Neuronal stem cell (in vitro differentiated cells): ENCODE data around the gene ANK2.

ENCODE experiments used
- DNase-seq: peaks from one replicate; pipeline ENCODE4 v3.0.0-alpha.2; 2013; ENCODE audit warnings: low spot score
- H2AFZ ChIP-seq: one replicate; pipeline ENCODE4 v1.6.1; 2013; ENCODE audit warnings: mild to moderate bottlenecking, low read length, inconsistent platforms
- H2AK5ac ChIP-seq: 2 replicates; pipeline ENCODE4 v1.6.1; 2013; ENCODE audit warnings: low read depth, mild to moderate bottlenecking, inconsistent platforms, low read length, moderate library complexity, mixed read lengths
- H2BK120ac ChIP-seq: 2 replicates; pipeline ENCODE4 v1.6.1; 2013; ENCODE audit warnings: low read depth, mild to moderate bottlenecking, inconsistent platforms, low read length, moderate library complexity, mixed read lengths
- H2BK12ac ChIP-seq: one replicate; pipeline ENCODE4 v1.6.1; 2013; ENCODE audit warnings: low read length, inconsistent platforms
- H2BK15ac ChIP-seq: 2 replicates; pipeline ENCODE4 v1.6.1; 2013; ENCODE audit warnings: mild to moderate bottlenecking, low read length, inconsistent platforms, mixed read lengths
- H2BK5ac ChIP-seq: one replicate; pipeline ENCODE4 v1.6.1; 2013; ENCODE audit warnings: inconsistent platforms, mild to moderate bottlenecking, low read length, moderate library complexity
- H3K14ac ChIP-seq: one replicate; pipeline ENCODE4 v1.6.1; 2013; ENCODE audit warnings: low read length, inconsistent platforms
- H3K18ac ChIP-seq: 2 replicates; pipeline ENCODE4 v1.6.1; 2013; ENCODE audit warnings: low read length, inconsistent platforms
- H3K23ac ChIP-seq: 2 replicates; pipeline ENCODE4 v1.6.1; 2013; ENCODE audit warnings: low read depth, mild to moderate bottlenecking, mixed read lengths, low read length, inconsistent platforms; ENCODE audit not compliant: poor library complexity
- H3K27ac ChIP-seq: replicated peaks from 3 replicates; pipeline ENCODE4 v1.5.1; 2013; ENCODE audit warnings: low read length, inconsistent platforms
- H3K27me3 ChIP-seq, 3 experiments: 2 replicates each; pipeline ENCODE4 v1.6.1; 2013; ENCODE audit warnings: low read length in 3 of 3, mild to moderate bottlenecking in 2 of 3, inconsistent platforms in 1 of 3, low read depth in 1 of 3, mixed read lengths in 1 of 3, moderate library complexity in 1 of 3; ENCODE audit not compliant: control insufficient read depth in 3 of 3, insufficient read depth in 3 of 3
- H3K36me3 ChIP-seq, 2 donors: replicated peaks in 1 of 2; 2 replicates each; pipeline ENCODE4 v1.6.1; 2013; ENCODE audit warnings: low read length in 2 of 2; ENCODE audit not compliant: control insufficient read depth in 2 of 2, insufficient read depth in 2 of 2
- H3K4ac ChIP-seq: 2 replicates; pipeline ENCODE4 v1.6.1; 2013; ENCODE audit warnings: inconsistent platforms, mild to moderate bottlenecking, low read length, moderate library complexity
- H3K4me1 ChIP-seq, 2 donors: 1 replicate in 1 of 2; 2 replicates in 1 of 2; pipeline ENCODE4 v1.6.1; 2013; ENCODE audit warnings: low read length in 2 of 2, low read depth in 1 of 2; ENCODE audit not compliant: control insufficient read depth in 2 of 2, insufficient read depth in 1 of 2
- H3K4me2 ChIP-seq: one replicate; pipeline ENCODE4 v1.6.1; 2013; ENCODE audit warnings: mild to moderate bottlenecking, low read length, inconsistent platforms; ENCODE audit not compliant: insufficient read depth, poor library complexity, severe bottlenecking
- H3K4me3 ChIP-seq, 2 donors: 2 replicates each; pipeline ENCODE4 v1.5.1; 2013; ENCODE audit warnings: low read length in 2 of 2, mild to moderate bottlenecking in 2 of 2, inconsistent platforms in 1 of 2, moderate library complexity in 1 of 2
- H3K79me1 ChIP-seq: one replicate; pipeline ENCODE4 v1.6.1; 2013; ENCODE audit warnings: low read depth, mild to moderate bottlenecking, inconsistent platforms, low read length, moderate library complexity
- H3K9ac ChIP-seq: one replicate; pipeline ENCODE4 v1.6.1; 2013; ENCODE audit warnings: mild to moderate bottlenecking, low read depth, low read length, inconsistent platforms; ENCODE audit not compliant: poor library complexity
- H3K9me3 ChIP-seq, 2 donors: replicated peaks in 1 of 2; 2 replicates each; pipeline versions ENCODE3 to v1.6.1; 2013; ENCODE audit warnings: low read length in 2 of 2, mild to moderate bottlenecking in 2 of 2, inconsistent platforms in 1 of 2, low read depth in 1 of 2, mixed read lengths in 1 of 2, moderate library complexity in 1 of 2; ENCODE audit not compliant: control insufficient read depth in 2 of 2, insufficient read depth in 1 of 2
- H4K8ac ChIP-seq: one replicate; pipeline ENCODE4 v1.6.1; 2013; ENCODE audit warnings: low read depth, mild to moderate bottlenecking, inconsistent platforms, low read length, moderate library complexity
- H4K91ac ChIP-seq: one replicate; pipeline ENCODE4 v1.6.1; 2013; ENCODE audit warnings: low read length, low read depth, mild to moderate bottlenecking, inconsistent platforms; ENCODE audit not compliant: poor library complexity
- WGBS, 2 donors: extraction: QIAGEN DNeasy Blood & Tissue Kit; methylation state at CpG; one replicate each; pipeline ENCODE4 v1.1.7; 2013; ENCODE audit warnings: missing lambda C conversion rate in 2 of 2, mixed read lengths in 1 of 2; ENCODE audit not compliant: insufficient read length in 2 of 2, insufficient replicate concordance in 1 of 2; ENCODE audit errors: extremely low coverage in 2 of 2; 5-methylcytosine and 5-hydroxymethylcytosine counted together

The ANK2 gene

DNA sequence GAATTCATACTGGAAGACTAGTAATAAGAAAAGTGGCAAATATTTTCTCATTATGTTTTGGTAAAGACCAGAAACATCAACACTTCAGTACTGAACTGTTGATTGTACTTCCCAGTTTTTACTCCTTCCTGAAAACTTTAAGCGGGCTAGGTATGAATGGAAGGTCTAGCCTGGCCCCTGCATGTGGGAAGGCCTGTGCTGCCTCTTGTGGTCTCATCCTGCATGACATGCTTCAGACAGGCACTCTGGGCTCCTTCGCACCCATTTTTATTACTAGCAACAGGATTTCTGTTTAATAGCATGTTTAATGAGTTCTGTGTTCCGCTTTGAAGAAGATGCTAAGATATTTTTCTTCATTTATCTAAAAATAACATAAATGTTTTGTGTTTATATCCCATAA, 279.1 kb downstream of the ANK2 start:
- Histone ChIP-seq H3K18ac (no peak overlapping the region), H3K4me3 (no peak overlapping the region), H3K23ac (no peak overlapping the region), H3K4me2 (no peak overlapping the region), H3K9me3 (no peaks in the 10 kb centered on the region), H2BK5ac (no peak overlapping the region), H3K4me1 (peaks cover 2 to 3% of the 10 kb centered on the region in 2 donors), H2BK12ac (no peak overlapping the region), H2AFZ (no peak overlapping the region), H3K27me3 (no peaks in the 10 kb centered on the region), H2BK120ac (no peak overlapping the region), H2BK15ac (no peak overlapping the region), H3K27ac (no peak overlapping the region), H4K91ac (no peak overlapping the region), H3K4ac (no peak overlapping the region), H3K9ac (no peak overlapping the region), H3K14ac (no peak overlapping the region), H3K36me3 (peaks cover 0 to 1% of the 10 kb centered on the region in 2 donors), H4K8ac (no peak overlapping the region), H3K79me1 (no peaks in the 10 kb centered on the region), H2AK5ac (no peak overlapping the region)
- no CpG with 5 or more reads among the region's 3 CpGs for WGBS, 2 donors
- no peak for DNase-seq

- no peak overlapping the region for H3K4me2 ChIP-seq
- no peak overlapping the region for H2BK15ac ChIP-seq
- no peaks in the 10 kb centered on the region for H3K27me3 ChIP-seq
- H3K27ac ChIP-seq: no peak overlapping the region
- no peak overlapping the region for H2BK12ac ChIP-seq
- H3K14ac ChIP-seq: no peak overlapping the region
- no peak overlapping the region for H3K4ac ChIP-seq
- H3K4me3 ChIP-seq: no peak overlapping the region
- H4K8ac ChIP-seq: peak overlapping the region; percentile 75
- H3K9ac ChIP-seq: no peak overlapping the region
- no peak for DNase-seq
- no peak overlapping the region for H3K18ac ChIP-seq
- H3K23ac ChIP-seq: no peak overlapping the region
- H3K9me3 ChIP-seq: no peaks in the 10 kb centered on the region
- no peak overlapping the region for H2AK5ac ChIP-seq
- WGBS, 2 donors: no CpG with 5 or more reads among the region's 12 CpGs
- no peak overlapping the region for H2BK120ac ChIP-seq
- H3K79me1 ChIP-seq: no peaks in the 10 kb centered on the region
- no peak overlapping the region for H2AFZ ChIP-seq
- peaks cover 2 to 3% of the 10 kb centered on the region in 2 donors for H3K4me1 ChIP-seq
- no peak overlapping the region for H2BK5ac ChIP-seq
- peaks cover 0 to 1% of the 10 kb centered on the region in 2 donors for H3K36me3 ChIP-seq
- no peak overlapping the region for H4K91ac ChIP-seq
Observed at GRCh38 chr4:113330200-113330599, 280.7 kb downstream of the ANK2 start.

DNA sequence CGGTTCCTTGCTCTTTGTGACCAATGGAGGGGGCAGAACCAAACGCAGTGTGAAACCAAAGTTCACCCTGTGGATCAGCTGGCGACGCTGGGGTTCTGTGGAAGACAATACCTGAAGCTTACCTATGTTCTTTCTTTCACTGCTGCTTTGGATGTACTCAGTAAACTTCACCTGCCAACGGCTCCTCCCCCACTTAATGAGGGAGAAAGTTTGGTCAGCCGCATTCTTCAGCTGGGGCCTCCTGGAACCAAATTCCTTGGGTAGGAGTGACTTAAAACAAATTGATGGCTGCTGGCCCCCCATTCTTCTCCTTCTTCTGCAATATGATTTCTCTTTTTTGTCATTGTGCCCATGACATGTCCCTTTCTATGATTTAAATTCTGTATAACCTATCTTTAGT, 282.4 kb downstream of the ANK2 start:
- H3K9ac ChIP-seq: no peak overlapping the region
- peaks cover 0 to 3% of the 10 kb centered on the region in 2 donors for H3K36me3 ChIP-seq
- H3K4ac ChIP-seq: no peak overlapping the region
- WGBS, 2 donors: no CpG with 5 or more reads among the region's 6 CpGs
- no peak overlapping the region for H3K23ac ChIP-seq
- H3K4me2 ChIP-seq: no peak overlapping the region
- no peak overlapping the region for H2AFZ ChIP-seq
- no peak overlapping the region for H2BK12ac ChIP-seq
- H2BK5ac ChIP-seq: no peak overlapping the region
- no peak overlapping the region for H2AK5ac ChIP-seq
- H4K8ac ChIP-seq: no peak overlapping the region
- no peak overlapping the region for H4K91ac ChIP-seq
- H3K27me3 ChIP-seq: no peaks in the 10 kb centered on the region
- H3K18ac ChIP-seq: no peak overlapping the region
- H3K27ac ChIP-seq: no peak overlapping the region
- no peaks in the 10 kb centered on the region for H3K79me1 ChIP-seq
- H3K4me3 ChIP-seq: no peak overlapping the region
- H3K4me1 ChIP-seq: peaks cover 2 to 3% of the 10 kb centered on the region in 2 donors
- H2BK120ac ChIP-seq: no peak overlapping the region
- no peak overlapping the region for H2BK15ac ChIP-seq
- H3K14ac ChIP-seq: no peak overlapping the region
- DNase-seq: no peak
- no peaks in the 10 kb centered on the region for H3K9me3 ChIP-seq

GRCh38 chr4:113332701-113333100, 283.2 kb downstream of the ANK2 start:
- Histone ChIP-seq H2BK120ac (no peak overlapping the region), H3K18ac (no peak overlapping the region), H4K91ac (no peak overlapping the region), H2BK5ac (no peak overlapping the region), H3K4me2 (no peak overlapping the region), H3K9ac (no peak overlapping the region), H3K27me3 (no peaks in the 10 kb centered on the region), H4K8ac (no peak overlapping the region), H3K4me3 (no peak overlapping the region), H3K9me3 (no peaks in the 10 kb centered on the region), H2BK12ac (no peak overlapping the region), H2BK15ac (no peak overlapping the region), H3K36me3 (peaks cover 0 to 3% of the 10 kb centered on the region in 2 donors), H3K27ac (no peak overlapping the region), H3K14ac (no peak overlapping the region), H3K23ac (no peak overlapping the region), H3K4ac (no peak overlapping the region), H2AK5ac (no peak overlapping the region), H3K4me1 (peaks cover 2 to 3% of the 10 kb centered on the region in 2 donors), H2AFZ (no peak overlapping the region), H3K79me1 (no peaks in the 10 kb centered on the region)
- no CpG with 5 or more reads among the region's 5 CpGs for WGBS, 2 donors
- no peak for DNase-seq
